ENCODE results near the gene HSPA14.

- TF ChIP-seq CTCF (IDR thresholded peaks at IDR 0.05) (no peak), POLR2A (IDR thresholded peaks at IDR 0.05) (no peak)
Measured at GRCh38 chr10:14878266-14879123, 40.4 kb downstream of the HSPA14 start, which contains the start of gene SUV39H2.
